HG03442 (cell line): ENCODE data around the gene MYO5B.
"Not testable (repeated sequence)": the region's sequence is repeated elsewhere in the genome, so short reads cannot be mapped to it uniquely, and the experiment has no call there.

Source experiments
- ATAC-seq: cut with Tn5 transposase; IDR thresholded peaks from one replicate; pipeline ENCODE4 v1.9.1; 2021; ENCODE audit warnings: mild to moderate bottlenecking, moderate library complexity; ENCODE audit not compliant: unreplicated experiment

Gene MYO5B

DNA sequence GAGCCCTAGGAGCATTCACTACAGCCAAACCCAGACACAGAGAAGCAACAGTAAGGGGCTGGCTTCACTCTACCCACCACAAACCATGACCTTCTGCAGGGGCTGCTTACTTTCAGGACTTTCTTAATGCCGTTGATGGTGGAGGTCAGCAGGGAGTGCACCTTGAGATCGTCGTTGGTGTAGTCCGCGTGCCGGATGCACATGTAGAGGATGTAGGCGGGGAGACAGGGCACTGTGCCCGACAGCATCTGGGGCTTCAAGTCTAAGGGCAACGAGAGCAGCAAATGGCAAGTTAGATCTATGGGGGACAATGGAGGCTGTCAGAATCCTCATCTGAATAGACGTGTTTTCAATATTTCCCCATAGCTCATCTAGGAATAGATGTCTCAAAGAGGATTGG, 351.8 kb downstream of the MYO5B start:
- no peak for ATAC-seq

DNA sequence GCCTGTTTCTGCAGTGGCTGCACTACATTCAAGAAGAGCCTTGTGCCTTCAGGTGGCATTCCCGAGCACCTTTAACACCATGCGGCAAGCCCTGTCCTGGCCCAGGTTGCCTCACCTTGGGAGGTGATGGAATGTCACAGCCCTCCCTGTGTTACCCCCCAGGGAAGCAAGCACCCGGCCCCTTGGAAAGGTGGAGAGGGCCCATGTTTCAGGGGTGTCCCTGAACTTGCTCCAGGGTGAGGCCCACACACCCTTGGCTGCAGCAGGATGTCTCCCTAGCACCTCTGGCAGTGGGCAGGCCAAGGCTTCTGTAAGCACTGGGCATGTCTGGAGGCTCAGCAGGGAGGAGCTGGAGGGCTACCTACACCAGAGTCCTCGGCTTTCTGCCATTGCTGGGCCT, 352.3 kb downstream of the MYO5B start:
- ATAC-seq: no peak

DNA sequence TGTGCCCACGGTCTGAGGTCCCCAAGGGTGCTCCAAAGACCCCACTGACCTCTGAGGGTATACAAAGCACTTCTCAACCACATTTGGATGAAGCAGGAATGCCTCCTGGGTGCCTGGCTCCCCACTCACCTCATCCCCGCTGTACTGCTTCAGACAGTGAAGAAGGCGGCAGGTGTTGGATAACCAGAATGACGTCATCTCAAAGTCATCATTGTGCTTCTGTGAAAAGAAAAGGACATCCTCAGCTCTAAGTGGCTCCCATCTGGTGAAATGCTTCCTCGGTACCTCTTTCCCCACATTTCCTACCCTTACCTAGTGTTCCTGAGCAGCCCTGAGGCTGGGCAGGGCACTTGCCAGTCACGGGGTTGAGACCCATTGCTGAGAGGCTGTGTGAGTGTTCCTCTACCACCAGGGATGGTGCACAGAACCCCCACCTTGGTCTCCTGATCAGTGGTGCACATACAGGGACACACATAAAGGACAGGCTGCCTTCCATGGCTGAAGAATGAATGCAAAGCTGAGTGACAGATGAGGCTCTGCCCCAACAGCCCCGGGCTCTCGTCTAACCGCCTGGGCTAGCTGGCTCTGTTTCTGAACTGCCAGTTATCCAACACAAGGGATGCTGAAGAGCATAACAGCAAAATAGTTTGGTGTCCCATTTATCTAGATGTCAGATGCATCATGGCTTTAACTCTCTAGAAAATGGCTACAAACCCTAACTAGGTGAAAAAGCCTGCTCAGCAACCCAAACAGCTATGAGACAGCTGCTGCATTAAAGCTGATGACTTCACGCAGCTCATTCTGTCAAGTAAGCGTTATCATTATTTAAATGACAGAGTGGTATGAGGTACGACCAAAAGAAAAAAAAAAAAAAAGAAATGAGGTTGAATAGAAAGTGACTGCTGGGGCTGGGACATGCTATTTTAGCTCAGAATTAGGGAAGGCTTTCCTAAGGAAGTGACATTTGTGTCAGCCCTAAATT, 353.4 kb downstream of the MYO5B start:
- no peak for ATAC-seq

DNA sequence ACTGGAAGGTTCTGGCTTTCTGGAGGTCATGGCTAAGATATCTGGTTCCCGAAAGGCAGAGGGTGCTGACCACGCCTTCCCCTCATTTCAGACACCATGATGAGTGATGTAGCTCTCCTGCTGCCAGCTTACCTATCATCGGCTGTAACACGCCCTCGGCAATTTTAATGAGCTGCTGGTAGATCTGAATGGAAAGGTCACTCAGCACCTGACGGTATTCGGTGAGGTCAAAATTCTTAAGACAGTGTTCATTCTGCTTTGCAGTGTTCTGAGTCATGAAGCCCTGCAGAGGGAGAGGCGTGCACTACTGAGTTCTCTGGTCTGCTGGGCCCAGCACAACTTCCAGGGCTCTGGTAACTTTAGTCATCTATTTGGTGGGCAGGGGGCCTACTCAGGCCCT, 355.9 kb downstream of the MYO5B start:
- ATAC-seq: no peak

DNA sequence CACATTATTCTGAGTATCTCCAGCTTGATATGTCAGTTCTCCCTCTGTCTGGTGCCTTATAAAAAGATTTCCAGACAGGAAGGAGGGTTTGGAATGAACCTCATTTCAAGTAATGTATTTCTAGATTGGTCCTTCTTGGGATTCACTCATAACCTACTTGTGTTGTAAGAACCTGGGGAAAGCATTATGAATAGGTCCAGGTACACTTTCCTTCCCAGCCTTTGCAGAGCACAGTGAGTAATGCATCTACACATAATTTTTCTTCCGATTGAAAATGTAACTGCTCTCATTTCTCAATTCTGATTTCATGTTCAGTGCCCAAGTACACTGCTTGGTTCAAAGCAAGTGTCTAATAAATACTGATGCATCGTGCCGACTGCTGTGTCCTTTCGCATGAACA, 356.6 kb downstream of the MYO5B start:
- no peak for ATAC-seq

DNA sequence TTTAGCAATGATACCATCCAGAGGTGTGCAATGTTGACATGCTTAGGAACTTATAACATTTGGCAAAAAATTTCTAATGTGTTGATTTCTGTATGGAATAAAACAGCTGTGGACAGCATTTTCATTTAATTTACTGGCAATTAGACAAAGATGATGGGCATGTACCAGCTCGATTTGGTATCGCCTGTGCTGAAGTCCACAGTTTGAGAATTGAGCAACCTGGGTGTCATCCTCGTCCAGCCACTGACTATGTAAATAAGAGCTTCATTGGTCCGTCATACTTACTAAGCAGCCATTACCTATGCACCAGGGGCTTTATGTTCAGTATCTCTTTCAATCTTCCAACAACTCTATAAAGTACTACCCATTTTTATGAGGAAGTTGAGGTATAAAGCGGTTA, 357.1 kb downstream of the MYO5B start:
- ATAC-seq: no peak

DNA sequence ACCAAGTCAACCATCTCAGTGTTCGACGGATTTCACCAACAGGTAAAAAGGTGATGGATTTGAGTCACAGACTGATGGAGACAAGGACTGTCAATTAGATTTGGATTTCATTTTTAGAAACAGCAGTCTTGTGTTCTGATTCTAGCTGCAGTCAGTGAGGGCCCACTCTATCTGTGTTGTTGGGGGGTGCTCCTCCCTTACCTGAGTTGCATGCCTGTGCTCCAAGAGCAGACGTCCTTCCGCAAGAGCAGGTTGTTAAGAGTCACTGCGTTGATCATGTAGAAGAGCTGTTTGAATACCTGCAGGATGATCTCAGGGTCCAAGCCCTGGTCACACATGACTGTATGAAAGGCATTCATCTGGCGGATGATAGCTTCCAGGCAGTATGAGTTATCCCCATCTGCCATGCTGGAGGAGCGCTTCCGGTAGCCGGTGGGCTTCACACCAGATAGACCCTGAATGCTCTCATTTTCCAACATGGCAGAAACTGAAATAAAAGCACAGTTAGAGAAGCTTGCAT, 357.6 kb downstream of the MYO5B start:
- not testable (repeated sequence) for ATAC-seq

DNA sequence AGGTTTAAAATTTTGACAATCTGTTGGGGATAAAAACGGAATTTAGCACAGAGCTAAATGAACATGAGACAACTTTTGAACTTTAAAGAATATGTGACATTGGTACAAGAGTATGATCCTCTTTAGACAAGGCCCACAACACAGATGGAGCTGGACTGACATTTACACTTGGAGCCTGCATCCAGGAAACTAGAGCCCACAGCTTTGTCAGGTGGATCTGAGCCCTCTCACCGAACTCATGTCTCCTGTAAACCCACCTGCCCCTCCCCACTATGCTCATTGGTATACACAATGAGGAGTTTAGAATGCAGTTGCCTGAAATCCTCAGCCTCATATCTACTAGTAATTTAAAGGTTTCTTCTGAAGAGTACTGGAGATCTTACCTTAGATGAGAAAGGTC, 359.5 kb downstream of the MYO5B start:
- ATAC-seq: no peak

DNA sequence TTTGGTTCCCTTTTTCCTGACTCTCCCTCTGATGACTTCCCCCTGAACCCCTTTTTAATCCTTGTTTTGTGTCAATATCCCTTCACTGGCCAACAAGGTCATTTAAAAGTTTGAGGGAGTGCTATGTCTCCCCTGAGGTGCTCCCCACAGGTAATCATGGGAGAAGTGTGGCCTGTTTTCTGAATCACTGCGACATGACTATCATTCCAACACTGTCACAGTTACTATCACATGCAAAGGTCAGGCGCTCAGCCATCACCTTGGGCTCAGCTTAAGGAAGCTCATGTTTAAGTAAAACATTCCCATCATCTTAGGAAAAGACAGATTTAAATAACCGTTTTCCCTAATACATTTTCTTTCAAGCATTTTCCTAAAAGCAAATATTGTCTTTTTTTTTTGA, 360.7 kb downstream of the MYO5B start:
- no peak for ATAC-seq

DNA sequence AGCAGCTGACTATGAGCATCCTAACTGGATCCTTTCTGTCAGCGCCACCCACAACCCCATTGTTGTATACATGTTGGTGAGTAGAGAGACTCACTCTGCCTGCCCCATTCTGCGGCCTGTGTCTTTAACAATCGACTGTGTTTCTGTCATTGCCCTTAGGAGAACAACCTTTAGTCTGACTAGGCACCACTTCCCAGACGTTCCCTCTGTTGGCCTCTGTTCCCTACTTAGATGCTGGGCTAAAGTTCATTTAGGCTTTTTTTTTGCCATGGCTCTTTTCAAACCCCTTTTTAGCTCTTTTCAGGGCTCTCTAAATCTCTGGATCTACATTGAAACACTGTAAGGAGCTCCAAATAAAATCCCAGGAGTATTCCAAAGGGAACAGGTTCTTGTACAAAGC, 361.1 kb downstream of the MYO5B start:
- ATAC-seq: no peak

DNA sequence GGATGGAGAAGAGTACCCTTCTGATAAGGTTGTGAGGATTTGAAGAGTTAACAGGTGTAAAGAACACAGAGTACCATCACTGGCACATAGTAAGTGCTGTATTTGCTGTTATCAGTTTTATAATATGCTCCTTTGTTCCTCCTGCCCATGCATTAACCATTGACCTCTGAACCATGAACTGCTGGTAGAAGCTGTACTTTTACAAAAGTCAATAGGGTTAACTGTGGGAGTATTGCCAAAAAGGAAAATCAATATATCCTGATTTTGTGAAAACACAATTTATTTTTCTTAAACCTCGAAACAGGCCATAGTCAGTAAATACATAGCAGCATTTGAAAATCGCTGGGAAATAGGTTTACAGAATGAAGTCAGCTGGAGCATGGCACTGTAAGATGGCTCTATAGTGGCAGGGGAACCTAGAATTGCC, 362.7 kb downstream of the MYO5B start:
- ATAC-seq: no peak

DNA sequence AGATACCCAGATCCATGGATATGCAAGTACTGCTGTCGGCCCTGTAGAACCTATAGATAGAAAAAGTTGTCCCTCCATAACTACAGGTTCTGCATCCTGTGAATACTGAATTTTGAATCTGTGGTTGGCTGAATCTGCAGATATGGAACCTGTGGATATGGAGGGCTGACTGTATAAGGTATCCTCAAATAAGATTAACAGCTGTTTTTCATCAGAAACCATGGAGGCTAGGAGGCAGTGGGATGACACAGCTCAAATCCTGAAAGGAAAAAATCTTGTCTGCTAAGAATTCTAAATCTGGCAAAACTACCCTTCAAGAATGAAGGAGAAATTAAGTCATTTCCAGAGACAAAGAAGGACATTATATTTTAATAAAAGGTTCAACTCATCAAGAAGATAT, 367.0 kb downstream of the MYO5B start:
- no peak for ATAC-seq

DNA sequence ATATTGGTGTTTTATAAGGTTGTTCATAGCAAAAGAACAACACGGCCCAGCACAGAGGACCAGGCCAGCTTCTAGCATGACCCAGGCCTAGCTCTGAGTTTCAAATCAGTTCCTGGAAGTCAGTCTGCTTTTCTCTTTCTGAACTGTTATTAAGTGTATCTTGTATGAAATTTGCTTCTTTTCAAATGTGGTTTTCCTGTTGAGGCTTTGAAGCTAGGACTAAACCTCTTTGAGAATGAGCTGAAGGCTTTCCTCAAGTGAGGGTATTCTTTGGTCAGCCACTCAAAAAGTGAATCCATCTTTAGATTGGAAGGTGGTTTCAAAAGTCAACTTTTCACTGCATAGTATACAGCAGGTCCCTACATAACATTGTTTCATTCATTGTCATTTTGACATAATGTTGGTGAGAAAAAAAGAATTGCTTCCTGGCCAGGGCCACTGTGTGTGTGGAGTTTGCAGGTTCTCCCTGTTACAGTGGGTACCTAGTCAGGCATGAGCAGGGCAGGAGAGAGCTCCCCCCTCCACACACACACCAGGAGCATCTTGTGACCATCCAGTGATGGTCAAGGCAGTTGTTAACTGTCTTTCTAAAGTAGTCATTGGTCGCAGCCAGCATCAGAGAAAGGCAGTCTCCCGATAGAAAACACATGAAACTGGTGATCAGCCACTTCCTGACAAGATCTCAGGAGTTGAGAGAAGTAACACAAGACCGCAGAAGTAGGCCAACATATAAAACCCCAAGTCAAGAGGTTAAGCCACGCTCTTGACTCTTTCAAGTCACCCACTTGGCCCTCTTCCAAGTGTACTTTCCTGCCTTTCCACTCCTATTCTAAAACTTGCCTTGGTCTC, 374.9 kb downstream of the MYO5B start:
- no peak for ATAC-seq

DNA sequence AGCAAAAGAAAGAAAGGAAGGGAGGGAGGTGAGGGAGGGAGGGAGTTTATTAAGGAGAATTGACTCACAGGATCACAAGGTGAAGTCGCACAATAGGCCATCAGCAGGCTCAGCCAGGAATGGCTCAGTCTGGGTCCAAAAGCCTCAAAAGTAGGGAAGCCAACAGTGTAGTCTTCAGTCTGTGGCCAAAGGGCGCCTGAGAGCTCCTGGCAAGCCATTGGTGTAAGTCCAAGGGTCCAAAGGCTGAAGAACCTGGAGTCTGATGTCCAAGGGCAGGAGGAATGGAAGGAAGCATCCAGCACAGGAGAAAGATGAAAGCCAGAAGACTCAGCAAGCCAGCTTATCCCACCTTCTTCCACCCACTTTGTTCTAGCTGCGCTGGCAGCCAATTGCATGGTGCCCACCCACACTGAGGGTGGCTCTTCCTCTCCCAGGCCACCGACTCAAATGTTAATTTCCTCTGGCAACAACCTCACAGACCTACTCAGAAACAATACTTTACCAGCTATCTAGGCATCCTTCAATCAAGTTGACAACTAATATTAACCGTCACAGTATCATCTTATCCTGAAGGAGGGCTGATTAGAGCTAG, 375.8 kb downstream of the MYO5B start:
- ATAC-seq: no peak

DNA sequence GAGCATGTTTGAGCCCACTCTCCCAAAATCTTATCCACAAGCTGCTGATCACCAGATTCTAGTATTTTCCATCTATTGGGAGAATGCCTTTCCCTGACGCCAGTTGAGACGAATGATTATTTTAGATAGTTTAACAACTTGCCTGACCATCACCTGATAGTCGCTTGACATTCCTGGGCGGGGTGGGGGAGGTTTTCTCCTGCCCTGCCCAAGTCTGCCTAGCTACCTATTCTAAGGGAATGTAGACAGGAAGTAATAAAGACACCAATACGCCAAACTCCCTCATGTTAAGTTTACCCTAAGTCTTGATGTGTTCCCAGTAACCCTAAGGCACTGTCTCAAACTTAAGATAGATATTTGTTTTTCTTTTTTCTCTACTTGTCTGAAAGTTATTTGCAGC, 377.0 kb downstream of the MYO5B start:
- ATAC-seq: no peak

DNA sequence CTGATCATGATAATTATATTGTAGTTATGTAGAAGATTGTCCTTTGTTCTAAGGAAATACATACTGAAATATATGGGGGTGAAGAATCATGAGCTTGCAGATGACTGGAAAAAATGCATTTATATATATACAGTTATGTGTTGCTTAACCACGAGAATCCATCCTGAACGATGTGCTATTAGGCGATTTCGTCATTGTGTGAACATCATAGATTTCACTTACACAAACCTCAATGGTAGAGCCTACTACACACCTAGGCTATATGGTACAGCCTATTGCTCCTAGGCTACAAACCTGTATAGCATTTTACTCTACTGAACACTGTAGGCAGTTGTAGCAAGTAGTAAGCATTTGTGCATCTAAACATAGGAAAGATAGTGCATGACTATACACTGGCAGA, 379.0 kb downstream of the MYO5B start:
- no peak for ATAC-seq

DNA sequence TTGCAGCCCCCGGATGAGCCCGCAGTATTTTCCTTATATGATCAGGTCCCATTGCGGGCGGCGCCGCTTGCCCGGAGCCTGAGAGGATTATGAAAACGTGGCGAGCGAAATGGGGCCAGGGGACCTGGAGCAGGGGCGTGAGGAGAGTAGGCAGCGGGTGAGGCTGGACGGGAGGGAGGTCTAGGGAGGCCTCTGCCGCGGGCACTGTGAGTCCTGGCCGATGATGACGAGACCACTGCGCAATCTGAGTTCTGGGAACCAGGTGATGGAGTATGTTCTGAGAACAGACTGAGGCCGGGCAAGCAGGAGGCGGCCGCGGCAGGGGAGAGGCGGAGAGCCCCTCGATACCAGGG, 380.8 kb downstream of the MYO5B start:
- peak; percentile 17 for ATAC-seq

DNA sequence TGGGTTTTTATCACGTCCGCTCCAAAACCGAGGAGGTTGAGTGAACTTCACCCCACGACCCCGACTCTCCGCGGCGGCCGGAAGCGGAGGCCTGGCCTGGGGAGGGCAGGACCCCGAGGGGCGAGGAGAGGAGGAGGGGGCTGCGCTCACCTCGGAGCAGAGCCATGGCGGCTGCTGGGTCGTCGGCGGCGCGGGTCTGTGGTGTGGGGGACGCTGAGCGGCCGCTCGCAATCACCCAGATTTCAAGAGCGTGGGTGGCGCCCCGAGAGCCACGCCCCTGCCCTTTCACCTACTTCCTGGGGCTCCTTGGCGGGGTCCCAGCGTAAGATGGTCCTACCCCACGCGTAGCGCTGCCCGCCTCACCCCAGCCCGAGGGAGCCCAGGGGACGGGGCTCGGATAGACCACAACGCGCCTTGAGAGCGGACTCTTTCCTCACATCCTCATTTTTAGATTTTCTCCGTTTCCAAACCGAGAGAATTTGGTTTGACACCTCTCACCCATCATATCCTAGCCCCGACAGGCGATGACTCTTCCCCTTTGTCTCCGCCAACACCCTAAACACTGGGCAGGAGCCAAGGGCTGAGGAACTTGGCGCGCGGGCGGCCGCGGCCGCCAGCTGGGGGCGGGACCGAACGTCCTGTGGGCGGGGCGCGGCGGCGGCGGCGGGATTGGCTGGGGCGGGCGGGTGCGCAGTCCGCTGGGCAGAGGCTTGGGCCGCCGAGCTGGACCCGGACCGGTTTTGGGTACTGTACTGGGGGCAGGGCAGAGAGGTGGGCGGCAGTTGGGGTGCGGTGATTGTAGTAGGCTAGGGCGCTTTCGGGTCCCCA, 381.4 kb downstream of the MYO5B start, which contains the start of gene ACAA2:
Gene ACAA2 (minus strand): TSS at position 215 of the 828 bp plus-strand sequence. CDS start 49 bp downstream, at position 166.
- ATAC-seq: peak; percentile 74

DNA sequence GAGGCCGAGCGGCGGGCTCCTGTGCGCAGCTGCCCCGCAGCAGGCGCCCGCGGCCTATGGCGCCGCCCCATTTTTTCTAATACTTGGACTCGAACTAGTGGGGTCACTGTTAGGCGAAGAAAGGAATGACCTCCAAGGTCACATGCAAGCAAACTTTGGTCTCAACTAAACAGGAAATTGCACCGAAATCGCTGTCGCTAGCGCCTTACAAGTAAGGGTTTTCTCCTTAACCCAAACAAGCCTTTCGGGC, 382.0 kb downstream of the MYO5B start:
- peak; percentile 27 for ATAC-seq

DNA sequence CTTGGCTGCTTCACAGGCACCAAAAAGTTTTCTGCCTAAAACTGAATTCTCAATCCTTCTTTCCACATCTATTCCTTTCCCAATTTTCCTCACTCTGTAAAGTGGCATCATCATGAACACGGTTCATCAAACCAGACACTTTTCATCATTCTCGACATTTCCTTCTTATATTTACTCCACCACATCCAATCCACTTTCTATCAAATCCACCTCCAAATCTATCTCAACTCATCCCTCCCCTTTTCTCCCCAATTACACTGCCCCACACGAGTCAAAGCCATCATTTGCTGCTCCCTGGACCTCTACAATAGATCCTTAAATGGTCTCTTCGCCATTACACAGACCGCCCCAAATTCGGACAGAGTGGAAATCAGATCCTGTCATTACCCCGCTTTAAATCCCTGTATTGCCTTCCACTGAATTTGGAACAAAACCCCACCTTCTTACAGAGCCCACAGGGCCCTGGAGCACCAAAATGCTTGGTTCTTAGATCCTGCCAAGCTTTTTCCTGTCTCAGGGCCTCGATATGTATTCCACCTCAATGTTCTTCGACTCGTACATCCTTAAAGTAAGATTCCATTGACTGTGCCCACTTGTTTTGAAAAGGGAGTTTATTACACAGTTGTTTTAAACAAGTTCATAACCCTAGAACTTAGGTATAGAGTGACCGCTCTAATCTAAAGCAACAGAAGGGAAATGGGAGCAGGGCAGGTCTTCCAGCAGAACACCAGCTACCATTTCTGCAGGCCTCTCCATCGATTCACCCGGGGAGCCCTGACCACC, 382.5 kb downstream of the MYO5B start:
- ATAC-seq: no peak
